PC-3 (cell line): ENCODE data around the gene PID1. TPM values are rescaled to one million over a fixed set of nuclear protein-coding genes. Genes with fewer than 3 reads are reported as not detected.

Experiments
- ATAC-seq: fragments of 200-7000 bp; cut with Tn5 transposase; 2 replicates; pipeline ENCODE4 v1.9.1; 2020; ENCODE audit warnings: mild to moderate bottlenecking, moderate library complexity
- BruUV-seq: library from RNA; stranded (reverse); fragments of 400-500 nt; replicated peaks from 2 replicates; lab custom pipeline; 2021; lab: Mats Ljungman, UMichigan
- CTCF ChIA-PET: fragments of 300-600 bp; sonication (Branson Sonifier 250); formaldehyde crosslinking; loops from one replicate; lab custom pipeline; 2022; ENCODE audit warnings: antibody characterized with exemption; lab: Charles Lee
- POLR2A ChIA-PET: fragments of 300-600 bp; sonication (Branson Sonifier 250); formaldehyde crosslinking; loops from one replicate; lab custom pipeline; 2022; ENCODE audit warnings: antibody characterized with exemption; ENCODE audit not compliant: unreplicated experiment; lab: Charles Lee
- DNase-seq: peaks from one replicate; pipeline ENCODE4 v3.0.0-alpha.2; 2015
- H2AFZ ChIP-seq: fragments of 300-600 bp; sonication (generic); 2 replicates; pipeline ENCODE4 v1.6.0; 2016; ENCODE audit warnings: antibody characterized with exemption, low read length
- H3F3A ChIP-seq: fragments of 300-600 bp; sonication (generic); one replicate; pipeline ENCODE4 v1.6.0; 2017; ENCODE audit warnings: antibody characterized with exemption, low read length, control low read depth, mild to moderate bottlenecking; ENCODE audit not compliant: unreplicated experiment
- H3K27ac ChIP-seq: fragments of 300-600 bp; sonication (generic); 2 replicates; pipeline ENCODE4 v1.5.1; 2016; ENCODE audit warnings: mild to moderate bottlenecking, low read length
- H3K27me3 ChIP-seq: fragments of 300-600 bp; sonication (generic); 2 replicates; pipeline ENCODE4 v1.6.1; 2016; ENCODE audit warnings: low read length, mixed read lengths
- H3K36me3 ChIP-seq: fragments of 300-600 bp; sonication (generic); 2 replicates; pipeline ENCODE4 v1.6.1; 2016; ENCODE audit warnings: low read depth, mixed run types, low read length, mixed read lengths
- H3K4me1 ChIP-seq: fragments of 300-600 bp; sonication (generic); 2 replicates; pipeline ENCODE4 v1.5.1; 2016; ENCODE audit warnings: low read length; ENCODE audit not compliant: insufficient read depth
- H3K4me2 ChIP-seq: fragments of 300-600 bp; sonication (generic); 2 replicates; pipeline ENCODE4 v1.6.0; 2016; ENCODE audit warnings: low read length
- H3K4me3 ChIP-seq: fragments of 300-600 bp; sonication (generic); 2 replicates; pipeline ENCODE4 v1.5.1; 2016; ENCODE audit warnings: mild to moderate bottlenecking, low read length, mixed read lengths
- H3K79me2 ChIP-seq: fragments of 300-600 bp; sonication (generic); 2 replicates; pipeline ENCODE4 v1.6.1; 2017; ENCODE audit warnings: low read length, mixed read lengths
- H3K9ac ChIP-seq: fragments of 300-600 bp; sonication (generic); 2 replicates; pipeline ENCODE4 v1.6.0; 2016; ENCODE audit warnings: mild to moderate bottlenecking, low read length
- H3K9me2 ChIP-seq: fragments of 300-600 bp; sonication (generic); replicated peaks from 2 replicates; pipeline ENCODE4 v1.6.1; 2016; ENCODE audit warnings: mixed run types, low read length, mixed read lengths
- H3K9me3 ChIP-seq: fragments of 300-600 bp; sonication (generic); 2 replicates; pipeline ENCODE4 v1.6.1; 2016; ENCODE audit warnings: low read length, mixed read lengths
- H4K20me1 ChIP-seq: fragments of 300-600 bp; sonication (generic); 2 replicates; pipeline ENCODE4 v1.6.1; 2016; ENCODE audit warnings: low read length, mixed read lengths
- CTCF ChIP-seq: fragments of 300-600 bp; sonication (generic); conservative IDR thresholded peaks from 2 replicates; pipeline ENCODE4 v1.5.1; 2017; ENCODE audit warnings: antibody characterized with exemption, low read depth, mild to moderate bottlenecking, low read length
- EZH2 ChIP-seq: fragments of 300-600 bp; sonication (generic); IDR thresholded peaks from one replicate; pipeline ENCODE4 v1.6.1; 2017; ENCODE audit warnings: antibody characterized with exemption, mild to moderate bottlenecking, low read length; ENCODE audit not compliant: unreplicated experiment
- EZH2phosphoT487 ChIP-seq: fragments of 300-600 bp; sonication (generic); IDR thresholded peaks from 2 replicates; pipeline ENCODE4 v1.6.1; 2018; ENCODE audit warnings: mild to moderate bottlenecking, antibody characterized with exemption, low read length, borderline replicate concordance
- intact Hi-C: fragments of 100-400 bp; cut with micrococcal nuclease; formaldehyde crosslinking; loops from 2 replicates; pipeline ENCODE4 v1.9.0; 2023
- total RNA-seq: library from RNA; depleted of rRNA; stranded (reverse); fragments of >200 nt; gene quantifications from 2 replicates; pipeline ENCODE4 v1.2.3, GENCODE V29; 2014

Gene PID1
- total RNA-seq, 1 experiment from 2014 or later = 0.84 TPM

- Histone ChIP-seq H3K4me3 (no peak overlapping the region), H4K20me1 (no peaks in the 10 kb centered on the region), H3K36me3 (no peaks in the 10 kb centered on the region), H3K79me2 (no peaks in the 10 kb centered on the region), H3K4me2 (no peak overlapping the region), H3F3A (no peaks in the 10 kb centered on the region), H2AFZ (no peak overlapping the region), H3K9me2 (no peaks in the 10 kb centered on the region), H3K9ac (no peak overlapping the region), H3K27me3 (peaks cover 8% of the 10 kb centered on the region), H3K27ac (no peak overlapping the region), H3K9me3 (no peaks in the 10 kb centered on the region), H3K4me1 (no peaks in the 10 kb centered on the region)
- TF ChIP-seq EZH2phosphoT487 (no peak), EZH2 (no peak), CTCF (no peak)
- intact Hi-C loops = no loop called here
- DNase-seq (no peak), ATAC-seq (no peak)
- ChIA-PET POLR2A (no interaction called here), CTCF (no interaction called here)
- BruUV-seq = no TSS peak
These were observed 243.6 kb downstream of the PID1 start for GRCh38 chr2:229027353-229028105.

GRCh38 chr2:229025653-229026052 is 245.4 kb downstream of the PID1 start:
- intact Hi-C loops = no loop called here
- H3K27ac ChIP-seq = no peak overlapping the region
- no peaks in the 10 kb centered on the region for H3K79me2 ChIP-seq
- no peak overlapping the region for H3K9ac ChIP-seq
- ChIA-PET CTCF (no interaction called here), POLR2A (no interaction called here)
- no peak for DNase-seq
- no peaks in the 10 kb centered on the region for H3K9me3 ChIP-seq
- H2AFZ ChIP-seq = no peak overlapping the region
- TF ChIP-seq EZH2 (no peak), CTCF (no peak), EZH2phosphoT487 (no peak)
- H4K20me1 ChIP-seq = no peaks in the 10 kb centered on the region
- H3K9me2 ChIP-seq = no peaks in the 10 kb centered on the region
- H3K4me3 ChIP-seq = no peak overlapping the region
- H3K36me3 ChIP-seq = no peaks in the 10 kb centered on the region
- BruUV-seq = no TSS peak
- H3K27me3 ChIP-seq = no peaks in the 10 kb centered on the region; the same call in 1 of the 2 replicates
- H3K4me2 ChIP-seq = no peak overlapping the region
- no peak for ATAC-seq
- H3K4me1 ChIP-seq = no peaks in the 10 kb centered on the region
- no peaks in the 10 kb centered on the region for H3F3A ChIP-seq

GRCh38 chr2:229022652-229023051 is 248.4 kb downstream of the PID1 start:
- POLR2A ChIA-PET = no interaction called here

More at GRCh38 chr2:229022652-229023051, 248.4 kb downstream of the PID1 start:
- H4K20me1 ChIP-seq = no peaks in the 10 kb centered on the region
- intact Hi-C loops = no loop called here
- peaks cover under 1% of the 10 kb centered on the region for H3K27me3 ChIP-seq
- no peak overlapping the region for H3K27ac ChIP-seq
- DNase-seq = no peak
- H3K9me2 ChIP-seq = no peaks in the 10 kb centered on the region
- H3F3A ChIP-seq = no peaks in the 10 kb centered on the region
- BruUV-seq = no TSS peak
- H3K79me2 ChIP-seq = no peaks in the 10 kb centered on the region
- no peak overlapping the region for H3K4me3 ChIP-seq
- CTCF ChIA-PET = no interaction called here
- no peaks in the 10 kb centered on the region for H3K9me3 ChIP-seq
- H2AFZ ChIP-seq = no peak overlapping the region
- no peaks in the 10 kb centered on the region for H3K4me1 ChIP-seq
- ATAC-seq = no peak
- H3K9ac ChIP-seq = no peak overlapping the region
- H3K36me3 ChIP-seq = no peaks in the 10 kb centered on the region
- TF ChIP-seq CTCF (no peak), EZH2 (no peak), EZH2phosphoT487 (no peak)
- H3K4me2 ChIP-seq = no peak overlapping the region
